NOMO-1 treated with dmso at 0.1 percent for 144 hours (cell line): ENCODE results near the gene YIPF3.
"Not testable (repeated sequence)": the region's sequence is repeated elsewhere in the genome, so short reads cannot be mapped to it uniquely, and the experiment has no call there.

Source experiments
- DNase-seq: peaks from one replicate; lab custom pipeline; 2025; ENCODE audit not compliant: unreplicated experiment; lab: John Stamatoyannopoulos, UW

The YIPF3 gene

DNA sequence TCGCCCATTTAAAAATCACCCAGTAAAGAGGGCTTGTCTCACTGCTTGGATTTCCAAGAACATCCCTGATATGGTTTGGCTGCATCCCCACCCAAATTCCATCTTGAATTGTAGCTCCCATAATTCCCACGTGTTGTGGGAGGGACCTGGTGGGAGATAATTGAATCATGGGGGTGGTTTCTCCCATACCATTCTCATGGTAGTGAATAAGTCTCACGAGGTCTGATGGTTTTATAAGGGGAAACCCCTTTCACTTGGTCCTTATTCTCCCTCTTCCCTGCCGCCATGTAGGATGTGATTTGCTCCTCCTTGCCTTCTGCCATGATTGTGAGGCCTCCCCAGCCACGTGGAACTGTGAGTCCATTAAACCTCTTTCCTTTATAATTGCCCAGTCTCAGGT lies 49.5 kb downstream of the YIPF3 start:
- DNase-seq = not testable (repeated sequence)

DNA sequence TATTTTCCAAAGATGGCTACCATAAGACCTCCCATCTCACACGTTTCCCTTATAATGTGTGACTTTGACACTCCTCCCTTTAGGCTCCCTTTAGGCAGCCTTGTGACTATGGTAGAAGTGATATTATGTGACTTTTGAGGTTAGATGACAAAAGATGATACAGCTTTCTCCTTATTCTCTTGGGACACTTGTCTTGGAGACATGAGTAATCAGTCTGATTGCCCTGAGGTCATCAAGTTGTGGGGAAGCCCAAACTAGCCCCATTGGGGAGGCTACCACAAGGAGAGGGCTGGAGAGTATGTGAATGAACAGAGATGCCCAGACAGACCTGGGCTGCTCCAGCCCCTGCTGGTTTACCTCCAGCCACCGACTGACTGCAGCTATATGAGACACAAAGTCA lies 50.8 kb downstream of the YIPF3 start:
- no peak for DNase-seq

- DNase-seq = no peak
These were observed 52.4 kb downstream of the YIPF3 start for GRCh38 chr6:43464337-43464736.

DNA sequence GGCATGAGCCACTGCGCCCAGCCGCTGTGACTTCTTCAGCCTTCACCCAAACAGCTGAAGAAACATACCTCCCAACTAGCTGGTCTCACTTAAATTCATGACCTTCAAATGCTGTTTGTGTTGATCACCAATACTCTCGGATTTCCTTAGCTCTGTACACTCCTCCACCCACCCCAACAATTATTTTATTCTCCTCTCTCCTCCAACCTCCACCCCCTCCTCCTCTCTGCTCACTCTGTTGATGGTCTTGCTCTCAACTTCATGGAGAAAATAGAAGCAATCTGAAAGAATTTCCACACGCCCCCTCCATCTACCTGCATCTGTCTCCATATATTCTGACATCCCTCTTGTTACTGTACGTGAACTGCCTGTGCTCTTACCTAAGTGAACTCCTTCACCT lies 54.8 kb downstream of the YIPF3 start:
- DNase-seq = no peak
